Naive B cell (primary cell): ENCODE data around the gene ZNRD2. TPM values are rescaled to one million over a fixed set of nuclear protein-coding genes. Genes with fewer than 3 reads are reported as not detected.
A peak's percentile ranks its signal among the peaks of the same experiment; 100 is the strongest.

Experiments used
- ATAC-seq, 2 donors: fragments of 150-1000 bp; cut with Tn5 transposase; 2 replicates each; pipeline ENCODE4 v1.10.0; 2021; ENCODE audit warnings: low read depth in 2 of 2, mild to moderate bottlenecking in 2 of 2, moderate library complexity in 2 of 2
- DNase-seq: peaks from one replicate; pipeline ENCODE4 v3.0.0; 2022
- H3K27ac Mint-ChIP-seq, 6 donors: one replicate each; pipeline ENCODE4 v1.8.0; 2020 to 2022; ENCODE audit warnings: mild to moderate bottlenecking in 6 of 6, mixed read lengths in 6 of 6, moderate library complexity in 5 of 6, inconsistent platforms in 2 of 6
- H3K27me3 Mint-ChIP-seq, 3 donors: one replicate each; pipeline ENCODE4 v1.8.0; 2021 to 2022; ENCODE audit warnings: mixed read lengths in 3 of 3, mild to moderate bottlenecking in 1 of 3
- H3K36me3 Mint-ChIP-seq, 2 donors: one replicate each; pipeline ENCODE4 v1.8.0; 2020 to 2022; ENCODE audit warnings: mixed read lengths in 2 of 2, inconsistent platforms in 1 of 2, mild to moderate bottlenecking in 1 of 2
- H3K4me1 Mint-ChIP-seq, 3 donors: one replicate each; pipeline ENCODE4 v1.8.0; 2020 to 2022; ENCODE audit warnings: mixed read lengths in 3 of 3, inconsistent platforms in 1 of 3, mild to moderate bottlenecking in 1 of 3, moderate library complexity in 1 of 3
- H3K4me3 Mint-ChIP-seq, 8 donors: one replicate each; pipeline ENCODE4 v1.8.0; 2020 to 2022; ENCODE audit warnings: mild to moderate bottlenecking in 8 of 8, mixed read lengths in 8 of 8, moderate library complexity in 8 of 8, inconsistent platforms in 2 of 8
- H3K9me3 Mint-ChIP-seq, 7 donors: one replicate each; pipeline ENCODE4 v1.8.0; 2020 to 2022; ENCODE audit warnings: mixed read lengths in 7 of 7, mild to moderate bottlenecking in 5 of 7, inconsistent platforms in 2 of 7, moderate library complexity in 1 of 7
- polyA plus RNA-seq, 6 donors: library from polyadenylated mRNA; unstranded; fragments of 300-500 nt; fragmentation: Illumina TruSeq; gene quantifications; one replicate each; pipeline ENCODE4 v1.2.3, GENCODE V29; 2021; ENCODE audit warnings: low read depth in 6 of 6

Gene ZNRD2
- polyA plus RNA-seq, 6 donors from 2014 or later = 56.9 to 74.5 (median 69.8) TPM

DNA sequence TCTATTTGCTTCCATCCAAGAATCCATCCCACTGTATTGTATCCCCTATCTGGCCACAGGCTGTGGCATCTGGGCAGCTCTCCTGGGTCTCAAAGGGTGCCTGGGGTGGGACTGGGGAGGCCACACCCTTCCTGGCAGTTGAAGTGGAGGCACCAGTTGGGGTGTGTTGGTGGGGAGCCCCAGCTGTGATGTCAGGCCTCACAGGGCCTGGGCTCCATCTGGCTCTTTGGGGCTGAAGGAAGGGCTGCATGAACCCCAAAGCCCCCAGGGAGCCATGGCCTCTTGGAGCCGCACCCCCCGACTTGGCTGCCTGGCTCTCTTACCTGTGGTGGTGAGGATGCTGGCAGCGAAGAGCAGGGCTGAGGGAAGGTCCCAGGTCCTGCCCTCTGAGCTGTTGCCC is 24.9 kb downstream of the ZNRD2 start:
- ATAC-seq (no peak), DNase-seq (no peak)
- no peaks in the 10 kb centered on the region for H3K27me3 Mint-ChIP-seq
- H3K4me1 Mint-ChIP-seq = peaks cover 6 to 10% (median 9%) of the 10 kb centered on the region in 3 donors
- H3K27ac Mint-ChIP-seq = peak overlapping the region in 2 of 6 donors; percentile 22 to 24
- peak overlapping the region in 1 of 8 donors; percentile 48 for H3K4me3 Mint-ChIP-seq
- no peaks in the 10 kb centered on the region for H3K36me3 Mint-ChIP-seq
- H3K9me3 Mint-ChIP-seq = no peaks in the 10 kb centered on the region

DNA sequence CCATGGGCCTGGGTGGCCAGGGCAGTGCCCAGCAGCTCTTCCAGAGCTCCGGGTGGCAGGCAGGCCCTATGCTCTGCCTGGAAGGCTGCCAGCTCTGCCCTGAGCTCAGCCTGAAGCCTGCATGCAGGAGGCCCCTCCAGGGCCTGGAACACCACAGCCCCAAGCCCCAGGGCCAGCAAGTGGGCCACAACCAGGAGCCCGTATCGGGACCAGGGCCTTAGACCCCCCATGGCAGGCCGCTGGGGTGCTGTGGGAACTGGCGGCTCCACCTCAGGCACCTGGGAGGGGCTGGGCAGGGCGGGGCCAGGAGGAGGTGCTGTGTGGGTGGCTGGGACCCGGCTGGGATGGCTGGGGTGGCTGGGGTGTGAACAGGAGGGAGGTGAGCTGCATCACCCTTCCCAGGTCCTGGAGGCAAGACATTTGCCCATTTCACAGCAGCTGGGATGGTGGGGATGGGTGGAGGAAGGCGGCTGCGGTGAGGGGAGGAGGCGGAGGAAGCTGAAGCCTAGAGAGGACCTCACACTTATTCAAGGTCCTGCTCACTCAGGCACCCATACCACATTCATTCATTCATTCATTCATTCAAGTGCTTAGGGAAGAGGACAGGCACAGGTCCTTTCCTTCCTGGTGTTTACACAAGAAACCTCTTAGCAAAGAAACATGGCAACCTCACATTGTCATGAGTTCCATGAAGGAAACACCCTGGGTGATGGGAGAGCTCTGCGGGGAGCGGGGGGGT is 25.4 kb downstream of the ZNRD2 start, which contains the start of gene KCNK7:
TSS of gene KCNK7 (minus strand) at position 258 of the 739 bp plus-strand sequence. CDS start at position 230, 28 bp downstream.
- H3K9me3 Mint-ChIP-seq = no peaks in the 10 kb centered on the region
- no peaks in the 10 kb centered on the region for H3K27me3 Mint-ChIP-seq
- no peak for ATAC-seq
- H3K27ac Mint-ChIP-seq = peak within 1 kb of the TSS in 5 of 6 donors; percentile 22 to 57 (median 30)
- peak within 1 kb of the TSS in 1 of 8 donors; percentile 48 for H3K4me3 Mint-ChIP-seq
- no peaks in the 10 kb centered on the region for H3K36me3 Mint-ChIP-seq
- H3K4me1 Mint-ChIP-seq = peaks cover 7 to 9% (median 9%) of the 10 kb centered on the region in 3 donors
- DNase-seq = no peak

DNA sequence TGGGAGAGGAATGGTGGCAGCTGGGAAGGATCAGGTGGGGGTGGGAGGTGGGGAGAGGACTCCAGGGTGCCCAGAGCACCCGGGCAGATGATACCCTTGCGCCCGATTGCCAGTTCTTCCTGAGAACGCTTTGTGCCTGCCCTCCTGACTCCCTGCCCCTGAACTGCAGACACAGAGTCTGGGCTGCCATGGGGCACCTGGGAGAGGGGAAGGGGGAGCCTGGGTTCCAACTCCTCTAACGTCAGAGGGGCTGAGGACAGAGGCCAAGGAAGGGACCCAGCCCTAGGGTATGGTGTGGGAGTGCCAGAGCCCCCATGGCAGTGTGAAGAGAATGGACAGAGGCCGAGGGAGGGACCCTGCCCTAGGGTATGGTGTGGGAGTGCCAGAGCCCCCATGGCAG is 26.2 kb downstream of the ZNRD2 start:
- DNase-seq (no peak), ATAC-seq (no peak)
- H3K4me3 Mint-ChIP-seq = no peak overlapping the region
- H3K4me1 Mint-ChIP-seq = peaks cover 9 to 12% (median 12%) of the 10 kb centered on the region in 3 donors
- no peaks in the 10 kb centered on the region for H3K36me3 Mint-ChIP-seq
- no peaks in the 10 kb centered on the region for H3K9me3 Mint-ChIP-seq
- peak overlapping the region in 1 of 6 donors; percentile 30 for H3K27ac Mint-ChIP-seq
- no peaks in the 10 kb centered on the region for H3K27me3 Mint-ChIP-seq

DNA sequence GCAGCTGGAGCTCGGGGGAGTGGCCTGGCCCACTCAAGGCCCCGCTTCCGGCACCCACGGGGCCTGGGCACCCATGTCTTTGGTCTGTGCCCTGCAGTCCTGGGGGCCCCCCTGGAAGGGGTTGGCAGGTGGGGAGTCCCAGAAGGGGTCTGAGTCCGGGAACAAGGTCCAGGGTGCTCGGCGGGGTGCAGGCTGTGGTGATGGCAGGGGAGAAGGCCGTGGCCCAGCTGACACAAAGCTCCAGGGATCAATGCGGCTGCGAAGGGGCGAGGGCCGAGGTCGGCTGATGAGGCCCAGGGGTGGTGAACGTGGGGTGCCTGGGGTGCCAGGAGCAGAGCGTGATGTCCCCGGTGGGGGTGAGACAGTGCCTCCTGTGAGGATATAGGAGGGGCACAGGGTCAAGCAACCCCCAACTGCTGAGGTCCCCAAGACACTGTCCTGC is 28.0 kb downstream of the ZNRD2 start:
- Mint-ChIP-seq H3K36me3 (peaks cover 0 to 3% of the 10 kb centered on the region in 2 donors), H3K27ac (peak overlapping the region in 1 of 6 donors; percentile 29), H3K4me3 (no peak overlapping the region), H3K9me3 (no peaks in the 10 kb centered on the region), H3K27me3 (no peaks in the 10 kb centered on the region), H3K4me1 (peaks cover 18 to 24% (median 21%) of the 10 kb centered on the region in 3 donors)
- ATAC-seq (no peak), DNase-seq (no peak)

DNA sequence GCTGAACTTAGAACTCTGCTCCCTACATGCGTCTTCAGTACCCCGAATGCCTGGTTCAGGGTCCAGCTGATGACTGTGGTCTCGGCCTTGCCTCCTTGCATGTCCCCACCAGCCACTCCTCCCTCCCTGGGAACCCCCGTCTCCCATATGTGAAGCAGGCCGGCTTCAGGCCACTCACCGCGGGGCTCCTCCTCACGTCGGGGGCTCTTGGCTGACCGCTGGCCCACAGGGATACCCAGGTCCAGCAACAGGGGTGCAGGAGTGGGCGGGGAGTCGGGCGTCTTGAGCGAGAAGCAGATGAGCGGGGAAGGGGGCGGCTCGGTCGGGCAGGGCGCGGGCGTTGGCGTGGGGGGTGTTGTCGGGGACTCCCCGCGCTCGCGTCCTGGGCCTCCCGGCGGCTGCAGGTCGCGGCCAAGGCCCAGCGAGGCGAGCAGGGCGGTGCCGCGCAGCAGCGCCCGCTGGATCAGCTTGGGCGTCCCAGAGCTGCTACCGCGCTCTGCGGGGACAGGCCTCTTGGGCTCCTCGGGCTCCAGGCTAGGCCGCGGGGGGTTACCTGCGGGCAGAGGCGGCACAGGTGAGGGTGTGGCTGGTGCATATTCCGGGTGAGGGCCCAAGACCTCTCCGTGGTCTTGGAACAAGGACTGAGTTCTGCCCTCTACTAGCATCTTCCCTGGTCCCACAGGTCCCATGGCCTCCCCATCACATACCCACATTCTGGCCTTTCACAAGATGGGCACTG is 29.1 kb downstream of the ZNRD2 start:
- H3K36me3 Mint-ChIP-seq = peaks cover 0 to 9% of the 10 kb centered on the region in 2 donors
- H3K27me3 Mint-ChIP-seq = no peaks in the 10 kb centered on the region
- H3K27ac Mint-ChIP-seq = no peak overlapping the region
- H3K4me1 Mint-ChIP-seq = peaks cover 23 to 31% (median 29%) of the 10 kb centered on the region in 3 donors
- ATAC-seq = no peak
- DNase-seq = no peak
- H3K9me3 Mint-ChIP-seq = no peaks in the 10 kb centered on the region
- H3K4me3 Mint-ChIP-seq = no peak overlapping the region

DNA sequence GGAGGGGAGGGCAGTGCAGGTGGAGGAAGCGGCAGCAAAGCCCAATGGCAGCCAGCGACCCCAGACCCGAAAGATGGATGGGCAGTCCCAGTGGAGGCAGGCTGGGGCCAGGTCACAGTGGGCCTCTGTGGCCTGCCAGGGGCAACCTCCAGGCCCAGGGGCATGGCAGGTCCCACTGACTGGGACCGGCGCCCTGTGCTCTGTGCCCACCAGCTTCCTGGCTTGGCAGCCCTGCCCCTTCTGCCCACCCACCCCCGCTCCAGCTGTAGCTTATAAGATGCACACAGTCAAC is 29.6 kb downstream of the ZNRD2 start:
- Mint-ChIP-seq H3K27ac (no peak overlapping the region), H3K4me3 (no peak overlapping the region), H3K36me3 (peaks cover 0 to 9% of the 10 kb centered on the region in 2 donors), H3K27me3 (no peaks in the 10 kb centered on the region), H3K9me3 (no peaks in the 10 kb centered on the region), H3K4me1 (peaks cover 22 to 28% (median 28%) of the 10 kb centered on the region in 3 donors)
- no peak for ATAC-seq
- DNase-seq = no peak

DNA sequence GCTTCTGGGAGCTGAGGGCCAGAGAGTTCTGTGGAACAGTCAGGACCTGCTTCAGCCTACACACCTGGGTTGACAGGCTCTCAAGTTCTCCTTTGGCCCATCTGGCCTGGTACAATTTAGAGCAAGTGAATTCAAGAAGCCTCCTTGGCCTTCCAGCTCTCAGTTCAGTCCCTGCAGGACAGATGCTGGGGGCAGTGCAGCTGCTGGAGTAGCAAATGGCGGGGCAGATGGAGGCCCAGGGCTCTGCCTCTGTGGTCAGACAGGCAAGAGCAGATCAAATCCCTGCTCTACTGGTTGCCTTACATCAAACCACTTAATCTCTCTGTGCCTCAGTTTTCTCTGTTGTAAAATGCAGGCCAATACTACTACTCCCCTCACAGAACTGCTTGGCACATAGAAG is 34.0 kb downstream of the ZNRD2 start:
- ATAC-seq = no peak
- Mint-ChIP-seq H3K27ac (peak overlapping the region in 4 of 6 donors; percentile 7 to 78 (median 60)), H3K27me3 (no peaks in the 10 kb centered on the region), H3K36me3 (peaks cover 0 to 9% of the 10 kb centered on the region in 2 donors), H3K4me3 (peak overlapping the region in 1 of 8 donors; percentile 15), H3K9me3 (no peaks in the 10 kb centered on the region), H3K4me1 (peaks cover 18 to 34% (median 29%) of the 10 kb centered on the region in 3 donors)
- no peak for DNase-seq

DNA sequence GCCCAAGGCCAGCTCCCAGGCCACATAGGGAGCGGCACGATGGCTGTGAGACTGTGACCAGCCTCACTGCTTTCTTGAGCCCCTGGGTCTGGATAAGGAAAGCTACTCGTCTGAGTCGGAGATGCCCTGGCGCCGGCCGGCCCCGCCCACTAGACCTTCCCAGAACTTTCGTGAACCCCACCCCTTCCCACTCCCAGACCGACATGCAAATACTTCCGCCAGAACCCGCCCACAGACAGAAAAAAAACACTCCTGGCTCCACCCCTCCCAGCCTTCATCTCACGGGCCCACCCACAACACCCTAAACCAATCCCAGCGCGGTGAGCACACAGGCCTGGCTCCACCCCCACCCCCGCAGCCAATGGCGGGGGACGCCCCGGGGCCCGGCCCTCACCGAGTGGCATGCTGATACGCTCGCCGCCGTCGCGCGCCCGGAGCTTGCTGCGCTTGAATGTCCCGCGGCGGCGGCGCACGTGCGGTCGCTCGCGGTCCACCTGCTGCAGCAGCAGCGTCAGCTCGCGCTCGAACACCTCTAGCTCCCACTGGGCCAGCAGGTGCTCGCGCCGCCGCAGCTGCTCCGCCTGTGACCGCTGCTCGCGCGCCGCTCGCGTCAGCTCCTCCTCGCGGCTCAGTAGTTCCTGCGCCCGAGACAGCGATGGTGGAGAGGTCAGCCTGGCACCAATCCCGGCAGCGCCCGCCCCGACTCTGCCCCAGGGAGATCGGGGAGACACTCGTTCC is 36.8 kb downstream of the ZNRD2 start:
- ATAC-seq (peak in 1 of 2 donors; percentile 23), DNase-seq (no peak)
- Mint-ChIP-seq H3K27me3 (no peaks in the 10 kb centered on the region), H3K27ac (peak overlapping the region in 1 of 6 donors; percentile 80), H3K9me3 (no peaks in the 10 kb centered on the region), H3K4me3 (no peak overlapping the region), H3K4me1 (peaks cover 37 to 58% (median 50%) of the 10 kb centered on the region in 3 donors), H3K36me3 (peaks cover 0 to 9% of the 10 kb centered on the region in 2 donors)

DNA sequence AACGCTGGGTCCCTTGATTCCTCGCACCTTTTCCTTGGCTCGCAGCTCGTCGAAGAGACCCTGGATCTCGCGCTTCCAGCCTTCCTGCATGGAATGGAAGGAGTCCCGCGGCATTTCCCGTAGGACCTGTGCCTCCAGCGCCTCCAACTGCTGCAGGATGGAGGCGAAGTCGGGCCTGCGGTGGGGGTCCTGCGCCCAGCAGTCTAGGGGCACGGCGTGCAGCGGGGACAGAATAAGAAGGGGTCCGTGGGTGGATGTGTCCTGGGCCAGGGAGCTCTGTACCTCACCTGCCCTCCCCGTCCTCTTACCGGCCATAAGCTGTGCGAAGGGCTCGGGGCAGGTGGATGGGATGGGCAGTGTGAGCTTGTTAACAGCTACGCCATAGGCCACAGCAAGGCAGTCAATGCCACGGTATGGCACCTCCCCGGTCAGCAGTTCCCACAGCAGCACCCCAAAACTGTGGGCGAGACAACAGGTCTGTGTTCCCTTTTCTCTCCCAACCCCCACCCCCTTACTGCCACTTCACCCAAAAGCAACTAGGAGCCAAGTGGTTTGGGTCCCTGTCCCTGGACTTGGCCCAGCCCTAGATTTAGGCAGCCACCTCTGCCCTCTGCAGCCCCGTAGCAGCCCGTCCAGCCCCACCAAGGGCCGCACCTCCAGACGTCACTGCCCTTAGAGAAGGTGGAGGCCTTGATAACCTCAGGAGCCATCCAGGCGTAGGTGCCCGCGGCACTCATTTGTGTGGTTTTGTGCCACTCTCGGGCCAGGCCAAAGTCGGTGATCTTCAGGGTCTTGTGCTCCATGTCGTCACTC is 37.5 kb downstream of the ZNRD2 start:
- H3K27me3 Mint-ChIP-seq = no peaks in the 10 kb centered on the region
- peaks cover 41 to 57% (median 50%) of the 10 kb centered on the region in 3 donors for H3K4me1 Mint-ChIP-seq
- H3K4me3 Mint-ChIP-seq = peak overlapping the region in 1 of 8 donors; percentile 61
- peaks cover 0 to 9% of the 10 kb centered on the region in 2 donors for H3K36me3 Mint-ChIP-seq
- no peaks in the 10 kb centered on the region for H3K9me3 Mint-ChIP-seq
- DNase-seq (no peak), ATAC-seq (no peak)
- H3K27ac Mint-ChIP-seq = peak overlapping the region in 1 of 6 donors; percentile 77

DNA sequence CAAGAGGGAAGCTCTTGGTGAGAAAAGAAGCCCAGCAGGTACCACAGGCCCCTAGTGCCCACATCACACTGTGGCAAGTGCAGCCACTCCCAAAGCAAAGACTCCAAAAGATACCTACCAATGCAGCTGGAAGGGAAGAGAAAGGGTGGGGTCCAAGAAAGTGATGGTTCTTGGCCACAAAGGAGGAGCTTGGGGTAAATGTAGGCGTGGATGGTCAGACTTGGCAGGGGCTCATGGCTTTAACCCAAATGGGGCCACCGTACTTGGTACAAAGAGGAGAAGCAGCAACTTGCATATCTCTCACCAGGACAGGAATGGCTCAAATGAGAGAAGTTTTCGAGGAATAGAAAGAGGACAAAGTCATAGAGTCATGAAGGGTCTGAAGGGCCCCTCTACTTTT is 39.0 kb downstream of the ZNRD2 start:
- Mint-ChIP-seq H3K36me3 (no peaks in the 10 kb centered on the region), H3K9me3 (no peaks in the 10 kb centered on the region), H3K27ac (peak overlapping the region in 4 of 6 donors; percentile 40 to 95 (median 53)), H3K27me3 (no peaks in the 10 kb centered on the region), H3K4me1 (peaks cover 36 to 50% (median 45%) of the 10 kb centered on the region in 3 donors), H3K4me3 (peak overlapping the region in 4 of 8 donors; percentile 9 to 80 (median 30))
- DNase-seq = no peak
- ATAC-seq = no peak

DNA sequence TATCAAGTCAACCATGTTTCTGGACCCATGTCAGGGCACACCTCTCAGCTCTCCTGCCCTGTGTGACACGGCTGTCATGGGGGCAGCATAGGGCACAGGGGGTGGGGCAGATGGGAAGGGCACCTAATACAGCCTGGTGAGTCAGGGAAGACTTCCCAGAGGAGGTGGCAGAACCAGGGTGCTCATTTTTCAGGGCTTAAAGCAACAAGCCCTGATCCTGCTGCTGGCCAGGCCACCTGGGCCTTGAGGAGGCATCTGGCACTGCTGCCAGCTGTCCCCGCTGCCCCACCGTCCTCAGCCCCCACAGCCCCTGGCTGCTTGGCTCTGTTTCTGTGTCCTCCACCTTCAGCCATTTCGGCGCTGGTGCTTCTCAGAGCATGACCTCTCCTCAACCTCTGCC is 39.4 kb downstream of the ZNRD2 start:
- H3K27me3 Mint-ChIP-seq = no peaks in the 10 kb centered on the region
- no peaks in the 10 kb centered on the region for H3K36me3 Mint-ChIP-seq
- H3K27ac Mint-ChIP-seq = peak overlapping the region in 2 of 6 donors; percentile 62 to 95
- peak overlapping the region in 3 of 8 donors; percentile 60 to 80 (median 65) for H3K4me3 Mint-ChIP-seq
- ATAC-seq = no peak
- DNase-seq = no peak
- H3K9me3 Mint-ChIP-seq = no peaks in the 10 kb centered on the region
- peaks cover 36 to 53% (median 45%) of the 10 kb centered on the region in 3 donors for H3K4me1 Mint-ChIP-seq

DNA sequence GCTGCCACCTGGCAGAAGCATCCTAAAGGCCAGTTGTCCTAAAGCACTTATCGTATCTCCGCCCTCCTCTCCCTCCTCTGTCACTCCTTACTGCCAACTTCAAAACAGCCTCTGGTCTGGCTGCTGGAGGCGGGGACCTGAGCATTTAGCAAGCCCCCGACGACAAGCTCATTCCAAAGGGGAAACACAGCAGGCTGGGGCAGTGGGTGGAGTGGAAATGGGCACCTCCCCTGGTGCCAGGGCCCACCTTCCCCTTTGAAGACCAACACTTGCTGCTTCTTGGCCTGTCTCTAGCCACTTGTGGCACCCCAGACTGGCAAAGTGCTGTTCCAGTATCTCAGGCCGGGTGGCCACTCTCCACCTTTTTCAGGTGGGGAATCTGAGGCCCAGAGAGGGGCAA is 40.1 kb downstream of the ZNRD2 start:
- DNase-seq = no peak
- Mint-ChIP-seq H3K4me1 (peaks cover 36 to 55% (median 45%) of the 10 kb centered on the region in 3 donors), H3K27me3 (no peaks in the 10 kb centered on the region), H3K4me3 (peak overlapping the region in 1 of 8 donors; percentile 80), H3K27ac (peak overlapping the region; percentile 13 to 95 (median 54)), H3K9me3 (no peaks in the 10 kb centered on the region), H3K36me3 (no peaks in the 10 kb centered on the region)
- no peak for ATAC-seq
